ENCODE results near the gene SIGLECL1.

Gene SIGLECL1

DNA sequence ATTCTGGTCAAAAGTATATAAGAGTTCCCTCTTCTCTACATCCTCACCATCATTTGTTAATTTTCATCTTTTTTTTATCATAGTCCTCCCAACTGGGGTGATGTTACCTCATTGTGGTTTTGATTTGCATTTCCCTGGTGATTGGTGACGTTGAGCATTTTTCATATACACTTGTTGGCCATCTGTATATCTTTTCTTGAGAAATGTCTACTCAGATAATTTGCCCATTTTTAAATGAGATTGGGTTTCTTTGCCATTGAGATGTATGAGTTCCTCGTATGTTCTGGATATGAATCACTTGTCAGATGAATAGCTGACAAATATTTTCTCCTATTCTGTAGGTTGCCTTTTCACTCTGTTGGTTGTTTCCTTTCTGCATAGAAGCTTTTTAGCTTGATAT, 23.6 kb upstream of the SIGLECL1 start:
- H3K4me1 Mint-ChIP-seq = peaks cover 3 to 19% of the 10 kb centered on the region in 2 donors
- no peaks in the 10 kb centered on the region for H3K36me3 Mint-ChIP-seq
- ATAC-seq (replicated peaks) = peak; percentile 31 to 39
- peaks cover 29 to 37% of the 10 kb centered on the region in 2 donors for H3K27me3 Mint-ChIP-seq
- H3K27ac Mint-ChIP-seq = no peak overlapping the region
- no peak for DNase-seq
- no peak overlapping the region for H3K4me3 Mint-ChIP-seq
- H3K9me3 Mint-ChIP-seq = peaks cover 0 to 2% of the 10 kb centered on the region in 2 donors

DNA sequence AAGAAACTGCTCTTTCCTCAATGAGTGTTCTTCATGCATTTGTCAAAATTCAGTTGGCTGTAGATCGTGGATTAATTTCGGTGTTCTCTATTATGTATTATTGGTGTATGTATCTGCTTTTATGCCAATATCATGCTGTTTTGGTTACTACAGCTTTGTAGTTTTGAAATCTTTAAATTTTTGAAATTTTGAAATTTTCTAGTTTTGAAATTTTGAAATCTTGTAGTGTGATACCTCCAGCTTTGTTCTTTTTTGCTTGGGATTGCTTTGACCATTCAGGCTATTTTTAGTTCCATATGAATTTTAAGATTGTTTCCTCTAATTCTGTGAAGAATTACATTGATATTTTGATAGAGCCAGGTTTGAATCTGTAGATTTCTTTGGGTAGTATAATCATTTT, 22.9 kb upstream of the SIGLECL1 start:
- H3K27me3 Mint-ChIP-seq = peaks cover 29 to 42% of the 10 kb centered on the region in 2 donors
- peaks cover 0 to 3% of the 10 kb centered on the region in 2 donors for H3K36me3 Mint-ChIP-seq
- H3K4me1 Mint-ChIP-seq = peaks cover 3 to 19% of the 10 kb centered on the region in 2 donors
- H3K27ac Mint-ChIP-seq = no peak overlapping the region
- H3K9me3 Mint-ChIP-seq = peaks cover 0 to 2% of the 10 kb centered on the region in 2 donors
- H3K4me3 Mint-ChIP-seq = no peak overlapping the region
- no peak for ATAC-seq (replicated peaks)
- DNase-seq = no peak

DNA sequence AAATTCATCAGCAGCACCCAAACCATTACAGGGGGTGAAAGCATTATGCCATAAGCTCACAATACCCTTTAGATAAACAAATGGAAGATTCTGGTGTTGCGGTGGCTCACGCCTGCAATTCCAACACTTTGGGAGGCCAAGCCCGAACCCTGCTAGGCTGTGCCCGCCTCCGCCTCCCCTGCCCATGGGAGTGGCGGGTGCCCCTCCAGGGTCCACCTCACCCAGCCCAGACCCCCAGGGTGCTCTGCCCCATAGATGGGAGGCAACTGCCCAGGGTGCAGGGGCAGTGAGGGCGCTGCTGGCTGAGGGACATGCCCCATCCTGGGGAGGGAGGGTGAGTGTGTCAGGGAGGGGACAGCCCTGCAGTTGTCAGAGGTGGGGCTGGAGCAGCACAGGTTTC, 10.0 kb upstream of the SIGLECL1 start:
- H3K4me3 Mint-ChIP-seq = no peak overlapping the region
- no peak overlapping the region for H3K27ac Mint-ChIP-seq
- DNase-seq = no peak
- H3K36me3 Mint-ChIP-seq = peaks cover 1 to 4% of the 10 kb centered on the region in 2 donors
- peaks cover 4 to 5% of the 10 kb centered on the region in 2 donors for H3K9me3 Mint-ChIP-seq
- ATAC-seq (replicated peaks) = no peak
- peaks cover 0 to 15% of the 10 kb centered on the region in 2 donors for H3K27me3 Mint-ChIP-seq
- H3K4me1 Mint-ChIP-seq = no peaks in the 10 kb centered on the region

DNA sequence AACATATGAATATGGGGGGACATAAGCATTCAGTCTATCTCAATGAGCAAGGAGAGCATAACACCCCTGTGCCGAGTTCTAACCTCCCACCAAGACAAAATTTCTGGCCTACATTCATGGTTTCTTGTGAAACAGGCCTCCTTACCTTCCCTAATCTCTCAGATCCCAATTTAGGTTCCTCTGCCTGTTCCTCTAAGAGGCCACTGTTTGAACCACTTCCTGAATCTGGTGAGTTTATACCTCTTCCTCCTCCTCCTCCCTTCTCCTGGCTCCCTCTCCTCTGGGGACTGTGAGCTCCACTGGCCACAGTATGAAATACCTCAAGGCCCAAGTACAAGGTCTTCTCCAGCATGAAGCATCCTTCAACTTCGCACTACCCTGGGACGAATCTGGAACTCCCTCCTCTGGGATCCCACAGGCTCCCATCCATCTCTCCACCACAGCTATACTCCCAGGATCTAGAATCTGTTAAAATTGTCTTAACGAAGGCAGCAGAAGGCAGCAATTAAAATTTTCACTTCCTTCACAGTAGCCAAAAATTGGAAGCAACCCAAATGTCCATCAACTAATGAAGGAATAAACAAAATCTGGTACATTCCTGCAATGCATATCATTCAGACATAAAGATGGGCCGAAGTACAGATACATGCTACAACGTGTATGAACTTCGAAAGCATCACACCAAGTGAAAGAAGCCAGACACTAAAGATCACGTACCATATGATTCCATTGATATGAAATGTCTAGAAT, 7.8 kb upstream of the SIGLECL1 start:
- Mint-ChIP-seq H3K27ac (no peak overlapping the region), H3K4me1 (peaks cover 0 to under 1% of the 10 kb centered on the region in 2 donors), H3K4me3 (no peak overlapping the region), H3K27me3 (peaks cover 0 to 15% of the 10 kb centered on the region in 2 donors), H3K36me3 (peaks cover 1 to 4% of the 10 kb centered on the region in 2 donors), H3K9me3 (peaks cover 4 to 5% of the 10 kb centered on the region in 2 donors)
- ATAC-seq (replicated peaks) (no peak), DNase-seq (no peak)

DNA sequence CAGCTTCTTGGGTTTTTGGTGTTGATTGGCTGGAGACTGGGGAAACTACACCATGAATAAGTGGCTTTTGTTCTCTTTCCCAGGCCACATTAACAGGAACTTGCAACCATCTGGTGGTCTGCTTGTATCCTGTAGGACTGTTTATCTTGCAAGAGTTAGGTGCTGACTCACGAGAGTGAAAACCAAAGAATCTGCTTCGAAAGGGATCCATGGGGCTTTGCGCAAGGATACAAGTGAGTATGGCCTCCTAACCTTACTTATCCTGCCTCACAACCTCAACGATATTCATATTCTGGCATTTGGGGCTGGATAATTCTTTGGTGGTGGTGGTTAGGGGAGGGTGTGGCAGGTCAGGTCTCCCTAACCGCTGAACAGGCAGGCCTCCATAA, 4.7 kb upstream of the SIGLECL1 start:
- H3K9me3 Mint-ChIP-seq = peaks cover 5 to 6% of the 10 kb centered on the region in 2 donors
- H3K27me3 Mint-ChIP-seq = peaks cover 0 to 15% of the 10 kb centered on the region in 2 donors
- H3K27ac Mint-ChIP-seq = no peak overlapping the region
- no peak for ATAC-seq (replicated peaks)
- no peak overlapping the region for H3K4me3 Mint-ChIP-seq
- H3K4me1 Mint-ChIP-seq = peaks cover 0 to 4% of the 10 kb centered on the region in 2 donors
- DNase-seq = no peak
- H3K36me3 Mint-ChIP-seq = peaks cover 1 to 4% of the 10 kb centered on the region in 2 donors

DNA sequence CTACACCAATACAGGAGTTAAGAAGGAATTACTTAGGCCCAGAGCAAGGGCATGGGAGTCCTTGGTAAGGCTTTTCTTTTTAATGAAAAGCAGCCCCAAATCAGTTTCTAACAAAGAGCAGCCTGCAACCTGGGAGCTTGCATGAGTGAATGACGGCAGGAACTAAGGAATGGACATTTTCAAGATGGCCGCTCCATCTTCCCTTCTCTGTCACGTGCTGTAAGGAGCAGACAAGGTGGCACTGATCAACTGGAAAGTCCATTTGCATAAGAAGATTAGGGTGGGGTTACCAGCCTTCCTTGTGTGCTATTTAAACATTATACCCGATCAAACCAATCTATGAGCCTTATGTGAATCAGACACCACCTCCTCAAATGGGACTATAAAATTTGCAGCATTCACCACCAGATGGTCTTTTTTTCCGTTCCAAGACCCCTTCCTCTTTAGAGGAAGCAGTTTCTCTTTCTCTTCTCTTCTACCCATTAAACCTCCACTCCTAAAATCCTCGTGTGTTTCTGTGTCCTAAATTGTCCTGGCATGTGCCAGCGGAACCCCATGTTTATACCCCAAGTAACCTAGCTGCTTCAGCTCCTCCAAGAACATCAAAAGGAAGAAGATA, 2.8 kb upstream of the SIGLECL1 start:
- Mint-ChIP-seq H3K4me1 (peaks cover 0 to 4% of the 10 kb centered on the region in 2 donors), H3K36me3 (peaks cover 0 to 2% of the 10 kb centered on the region in 2 donors), H3K27ac (no peak overlapping the region), H3K4me3 (no peak overlapping the region), H3K27me3 (peaks cover 0 to 21% of the 10 kb centered on the region in 2 donors), H3K9me3 (peaks cover 3% of the 10 kb centered on the region in 2 donors)
- no peak for ATAC-seq (replicated peaks)
- DNase-seq = no peak

- no peak overlapping the region for H3K27ac Mint-ChIP-seq
- H3K27me3 Mint-ChIP-seq = peaks cover 0 to 9% of the 10 kb centered on the region in 2 donors
- H3K36me3 Mint-ChIP-seq = no peaks in the 10 kb centered on the region
- H3K9me3 Mint-ChIP-seq = peaks cover 0 to 2% of the 10 kb centered on the region in 2 donors
- H3K4me3 Mint-ChIP-seq = no peak overlapping the region
- peaks cover 0 to 4% of the 10 kb centered on the region in 2 donors for H3K4me1 Mint-ChIP-seq
- ATAC-seq (replicated peaks) (no peak), DNase-seq (no peak)
These were observed 564 bp downstream of the SIGLECL1 start for GRCh38 chr19:51251468-51251820.

DNA sequence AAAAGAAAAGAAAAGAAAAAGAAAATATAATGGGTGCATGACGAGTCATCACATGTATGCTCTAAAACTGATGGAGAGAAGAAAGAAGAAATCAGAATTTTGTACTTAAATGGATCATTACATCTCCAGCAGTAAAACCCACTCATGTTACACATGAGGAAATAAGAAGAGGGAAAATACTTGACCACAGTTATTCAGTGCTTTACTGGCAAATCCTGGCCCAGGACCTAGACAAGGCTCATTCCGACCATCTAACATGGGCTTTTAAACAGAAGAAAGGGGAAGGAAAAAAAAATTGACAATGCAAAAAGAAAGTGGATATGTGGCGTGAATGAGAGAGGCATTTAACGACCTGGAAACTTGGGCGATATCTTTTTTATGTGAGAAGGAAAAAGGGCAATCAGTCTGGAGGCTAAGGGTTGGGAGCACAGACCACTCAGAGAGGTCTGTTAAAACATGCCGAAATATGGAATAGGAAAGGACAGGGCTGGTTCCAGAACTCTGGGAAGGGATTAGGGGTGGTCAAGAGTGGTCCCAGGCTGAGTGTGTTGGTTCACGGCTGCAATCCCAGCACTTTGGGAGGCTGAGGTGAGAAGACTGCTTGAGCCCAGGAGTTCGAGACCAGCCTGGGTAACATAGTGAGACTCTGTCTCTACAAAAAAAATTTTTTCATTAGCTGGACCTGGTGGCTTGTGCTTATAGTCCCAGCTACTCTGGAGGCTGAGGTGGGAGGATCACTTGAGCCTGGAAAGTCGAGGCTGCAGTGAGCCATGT, 1.6 kb downstream of the SIGLECL1 start:
- DNase-seq (no peak), ATAC-seq (replicated peaks) (no peak)
- H3K4me1 Mint-ChIP-seq = peaks cover 4 to 5% of the 10 kb centered on the region in 2 donors
- peaks cover 0 to 2% of the 10 kb centered on the region in 2 donors for H3K9me3 Mint-ChIP-seq
- no peak overlapping the region for H3K27ac Mint-ChIP-seq
- H3K4me3 Mint-ChIP-seq = no peak overlapping the region
- H3K36me3 Mint-ChIP-seq = no peaks in the 10 kb centered on the region
- peaks cover 0 to 9% of the 10 kb centered on the region in 2 donors for H3K27me3 Mint-ChIP-seq

DNA sequence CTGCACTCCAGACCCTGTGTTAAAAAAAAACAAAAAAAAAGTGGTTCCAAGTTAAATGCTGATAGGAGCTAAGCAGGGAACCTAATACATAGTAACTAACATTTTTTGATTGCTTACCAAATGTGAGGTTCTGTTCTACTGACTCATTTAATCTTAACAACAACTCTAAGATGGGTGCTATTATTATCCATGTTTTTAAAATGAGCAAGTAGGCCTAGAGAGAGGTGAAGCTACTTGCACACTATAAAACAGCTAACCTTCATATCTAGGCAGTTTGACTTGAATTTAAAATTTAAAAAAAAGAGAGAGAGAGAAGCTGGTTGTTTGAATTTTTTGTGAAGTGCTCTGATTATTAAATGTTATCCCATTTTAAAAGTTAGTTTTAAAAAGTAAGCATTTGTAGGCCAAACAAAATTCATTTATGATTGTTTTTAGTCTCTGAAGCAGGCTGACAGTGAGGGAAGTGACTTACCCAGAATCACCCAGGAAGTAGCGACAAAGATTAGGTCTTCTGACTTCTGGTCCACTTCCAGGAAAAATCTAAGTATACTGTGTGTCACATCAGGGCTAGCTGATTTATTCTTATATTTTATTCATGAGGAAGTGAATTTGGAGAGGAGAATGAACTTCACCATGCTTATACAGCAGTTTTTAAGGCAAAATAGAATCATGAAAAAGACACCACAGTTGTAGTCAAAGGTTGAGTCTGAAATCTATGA, 2.4 kb downstream of the SIGLECL1 start:
- H3K27ac Mint-ChIP-seq = no peak overlapping the region
- H3K27me3 Mint-ChIP-seq = peaks cover under 1 to 9% of the 10 kb centered on the region in 2 donors
- no peak overlapping the region for H3K4me3 Mint-ChIP-seq
- H3K9me3 Mint-ChIP-seq = peaks cover 0 to 2% of the 10 kb centered on the region in 2 donors
- no peaks in the 10 kb centered on the region for H3K36me3 Mint-ChIP-seq
- peaks cover 4 to 12% of the 10 kb centered on the region in 2 donors for H3K4me1 Mint-ChIP-seq
- no peak for ATAC-seq (replicated peaks)
- no peak for DNase-seq

- Mint-ChIP-seq H3K4me3 (no peak overlapping the region), H3K9me3 (no peaks in the 10 kb centered on the region), H3K36me3 (no peaks in the 10 kb centered on the region), H3K27ac (no peak overlapping the region), H3K27me3 (peaks cover 9 to 22% of the 10 kb centered on the region in 2 donors), H3K4me1 (peaks cover 5 to 19% of the 10 kb centered on the region in 2 donors)
- ATAC-seq (replicated peaks) (no peak), DNase-seq (no peak)
These were observed 5.3 kb downstream of the SIGLECL1 start for GRCh38 chr19:51256155-51256625.

DNA sequence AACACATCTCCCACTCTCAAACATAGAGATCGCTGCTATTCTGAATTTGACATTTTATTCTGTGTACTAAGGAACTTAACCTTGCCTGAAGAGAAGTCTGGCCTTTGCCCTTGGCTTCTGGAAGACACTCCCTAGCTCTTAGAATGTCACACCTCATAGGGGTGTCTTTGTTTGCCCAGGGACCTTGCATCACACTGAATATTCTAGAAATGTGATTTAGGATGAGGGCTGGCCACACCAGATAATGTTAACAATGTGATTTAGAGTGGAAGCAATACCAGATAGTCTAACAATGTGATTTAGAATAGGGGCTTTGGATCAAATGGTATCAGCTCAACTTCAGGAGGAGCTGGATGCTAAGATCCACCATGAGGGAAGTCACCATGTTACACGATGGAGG, 6.6 kb downstream of the SIGLECL1 start:
- Mint-ChIP-seq H3K36me3 (no peaks in the 10 kb centered on the region), H3K4me3 (no peak overlapping the region), H3K4me1 (peaks cover 5 to 19% of the 10 kb centered on the region in 2 donors), H3K27ac (no peak overlapping the region), H3K27me3 (peaks cover 6 to 25% of the 10 kb centered on the region in 2 donors), H3K9me3 (no peaks in the 10 kb centered on the region)
- ATAC-seq (replicated peaks) = no peak
- no peak for DNase-seq

DNA sequence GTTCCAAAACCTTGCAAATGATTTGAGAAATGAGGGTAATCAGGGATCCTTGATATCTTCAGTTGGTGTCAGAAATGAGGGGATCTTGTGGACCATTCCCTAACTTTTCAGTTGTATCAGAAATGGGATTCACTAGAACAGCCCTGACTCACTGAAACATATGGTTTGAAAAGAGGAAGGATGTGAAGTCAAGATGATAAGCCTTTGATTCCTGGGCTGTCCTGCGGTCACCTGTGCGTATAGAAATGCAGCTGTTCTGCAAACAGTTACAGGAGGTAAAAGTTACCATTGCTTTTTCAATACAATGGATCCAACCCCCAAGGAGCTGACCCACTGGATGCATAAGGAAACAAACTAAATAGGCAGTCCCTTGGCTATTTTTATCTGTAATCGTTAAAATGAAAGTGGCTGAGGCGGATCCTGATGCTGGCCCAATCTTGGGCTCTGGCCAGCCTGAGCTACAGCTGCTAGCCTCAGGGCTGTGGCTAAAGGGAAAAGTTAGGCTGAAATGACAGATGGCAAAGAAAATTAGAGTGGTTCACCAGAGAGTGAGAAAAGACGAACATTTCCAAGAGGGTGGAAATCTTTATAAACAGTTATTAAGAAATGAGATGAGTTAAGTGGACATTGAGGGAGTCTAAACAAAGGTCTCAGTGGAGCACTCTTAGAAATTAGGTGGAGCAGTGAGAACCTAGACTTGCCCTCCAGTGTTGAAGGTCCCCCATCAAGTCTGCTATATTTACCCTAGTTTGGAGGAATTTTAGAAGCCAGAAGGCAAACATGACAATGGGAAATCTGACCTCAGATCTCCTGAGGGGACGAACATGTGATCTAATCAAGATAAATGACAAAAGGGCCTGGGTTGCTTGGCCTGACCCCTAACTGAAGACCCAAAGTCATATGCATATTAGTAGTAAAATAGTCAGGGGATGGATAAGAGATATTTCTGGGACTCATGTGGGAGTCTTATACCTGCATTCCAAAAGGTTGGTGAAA, 7.6 kb downstream of the SIGLECL1 start:
- DNase-seq (no peak), ATAC-seq (replicated peaks) (peak; percentile 65 to 71)
- no peak overlapping the region for H3K27ac Mint-ChIP-seq
- peaks cover 5 to 19% of the 10 kb centered on the region in 2 donors for H3K4me1 Mint-ChIP-seq
- no peaks in the 10 kb centered on the region for H3K9me3 Mint-ChIP-seq
- peaks cover 5 to 25% of the 10 kb centered on the region in 2 donors for H3K27me3 Mint-ChIP-seq
- no peaks in the 10 kb centered on the region for H3K36me3 Mint-ChIP-seq
- H3K4me3 Mint-ChIP-seq = no peak overlapping the region
